ENCODE measurements around the gene ELF3. TPM values are rescaled to one million over a fixed set of nuclear protein-coding genes. Genes with fewer than 3 reads are reported as not detected.

Gene ELF3
- total and polyA plus RNA-seq, 2 of the 8 experiments (the other 6 are each of a cell fraction or from before 2014, with no cell fraction given), result 17.3 to 25.0 TPM

DNA sequence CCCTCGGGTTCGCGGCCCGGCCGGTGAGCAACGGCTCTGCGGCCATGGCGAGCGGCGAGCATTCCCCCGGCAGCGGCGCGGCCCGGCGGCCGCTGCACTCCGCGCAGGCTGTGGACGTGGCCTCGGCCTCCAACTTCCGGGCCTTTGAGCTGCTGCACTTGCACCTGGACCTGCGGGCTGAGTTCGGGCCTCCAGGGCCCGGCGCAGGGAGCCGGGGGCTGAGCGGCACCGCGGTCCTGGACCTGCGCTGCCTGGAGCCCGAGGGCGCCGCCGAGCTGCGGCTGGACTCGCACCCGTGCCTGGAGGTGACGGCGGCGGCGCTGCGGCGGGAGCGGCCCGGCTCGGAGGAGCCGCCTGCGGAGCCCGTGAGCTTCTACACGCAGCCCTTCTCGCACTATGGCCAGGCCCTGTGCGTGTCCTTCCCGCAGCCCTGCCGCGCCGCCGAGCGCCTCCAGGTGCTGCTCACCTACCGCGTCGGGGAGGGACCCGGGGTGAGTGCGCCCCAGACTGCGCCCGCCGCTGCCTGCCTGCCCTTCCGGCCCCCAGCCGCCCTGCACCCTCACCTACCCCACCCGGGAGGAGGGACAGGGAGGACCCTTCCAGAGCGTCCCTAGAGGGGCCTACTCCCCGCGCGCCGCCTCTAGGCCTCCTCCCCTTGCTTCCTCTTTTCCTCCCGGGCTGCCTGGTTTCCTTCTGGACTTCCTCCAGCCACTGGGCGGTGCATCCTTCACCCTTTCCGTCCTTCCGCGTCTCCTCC, 27.6 kb upstream of the ELF3 start, which contains the start of gene RNPEP:
Gene RNPEP, plus strand, starts transcription at position 26 of the 757 bp plus-strand sequence. Its CDS starts 19 bp downstream, at position 45.
- CTCF ChIA-PET (ENCODE audit: partially characterized antibody), result interaction anchor here (0.7 to 7.3 kb wide), 11 partner anchors 10 to 140 kb away, joined by 3 to 44 read pairs (median 5); no protein-coding TSS in a partner anchor
- Histone ChIP-seq H2BK20ac (ENCODE audit: low read length) (no peak within 1 kb of the TSS; the same call in 1 of the 2 replicates), H2AK5ac (ENCODE audit: low read depth, low read length) (no peak within 1 kb of the TSS), H3K79me2 (ENCODE audit: control insufficient read depth in 1 of 2, insufficient read depth in 2 of 2, low read length in 2 of 2) (peaks cover 3 to 38% of the 10 kb centered on the region in 2 experiments; a peak in 3 of 4 replicates), H3K36me3 (ENCODE audit: control insufficient read depth in 2 of 4, insufficient read depth in 4 of 4, low read length in 3 of 4) (no peaks in the 10 kb centered on the region), H4K5ac (ENCODE audit: insufficient read length, low read depth, low read length) (peak within 1 kb of the TSS; percentile 59), H3K56ac (replicated peaks; ENCODE audit: insufficient read length, low read depth, low read length) (peak within 1 kb of the TSS; percentile 95), H3K9ac (replicated peaks in 1 of 4; ENCODE audit: extremely low read depth in 1 of 4, low read depth in 3 of 4, low read length in 3 of 4) (peak within 1 kb of the TSS; percentile 55 to 75 (median 70); a peak in 6 of 7 replicates), H3K4ac (replicated peaks; ENCODE audit: insufficient read length, low read depth, low read length) (peak within 1 kb of the TSS; percentile 83), H3K14ac (ENCODE audit: insufficient read length) (no peak within 1 kb of the TSS), H3K4me1 (replicated peaks in 1 of 4; ENCODE audit: control insufficient read depth in 3 of 4, insufficient read depth in 4 of 4, low read length in 3 of 4) (peaks cover 0 to 4% (median 2%) of the 10 kb centered on the region in 4 experiments; a peak in 5 of 7 replicates), H2AFZ (ENCODE audit: low read length) (peak within 1 kb of the TSS; percentile 95), H3K27ac (ENCODE audit: low read depth, low read length) (peak within 1 kb of the TSS; percentile 13; the same call in 1 of the 2 replicates), H3K18ac (ENCODE audit: extremely low read depth, low read length) (peak within 1 kb of the TSS; percentile 95), H3K23ac (ENCODE audit: insufficient read length) (no peak within 1 kb of the TSS), H3K23me2 (ENCODE audit: low read depth, low read length) (peaks cover 6% of the 10 kb centered on the region), H3K27me3 (replicated peaks in 1 of 4; ENCODE audit: control insufficient read depth in 3 of 4, extremely low read depth in 1 of 4, insufficient read depth in 3 of 4, low read length in 3 of 4) (peaks cover 0 to 3% (median 0%) of the 10 kb centered on the region in 4 experiments; a peak in 1 of 7 replicates), H4K91ac (replicated peaks; ENCODE audit: insufficient read length, low read length) (peak within 1 kb of the TSS; percentile 73), H2BK5ac (ENCODE audit: low read depth, low read length) (no peak within 1 kb of the TSS; the same call in 1 of the 2 replicates), H2BK12ac (ENCODE audit: low read depth, low read length) (peak within 1 kb of the TSS; percentile 27; the same call in 1 of the 2 replicates), H4K20me1 (replicated peaks in 1 of 2; ENCODE audit: control insufficient read depth in 1 of 2, insufficient read depth in 2 of 2, low read length in 2 of 2) (peaks cover 0 to 2% of the 10 kb centered on the region in 2 experiments), H3K79me1 (ENCODE audit: low read depth, low read length) (peaks cover 2% of the 10 kb centered on the region; the same call in 1 of the 2 replicates), H2BK120ac (replicated peaks; ENCODE audit: low read depth, low read length) (no peak within 1 kb of the TSS), H3K4me3 (ENCODE audit: extremely low read depth in 1 of 4, insufficient read depth in 2 of 4, low read depth in 3 of 4, low read length in 4 of 4) (peak within 1 kb of the TSS; percentile 78 to 87 (median 82)), H3K4me2 (ENCODE audit: insufficient read depth in 1 of 2, low read depth in 2 of 2, low read length in 2 of 2) (peak within 1 kb of the TSS; percentile 86), H4K8ac (ENCODE audit: extremely low read depth, insufficient read depth, low read length) (peak within 1 kb of the TSS; percentile 76), H2BK15ac (ENCODE audit: low read length) (peak within 1 kb of the TSS; percentile 98), H3K9me3 (ENCODE audit: insufficient read depth in 2 of 2, low read depth in 1 of 2, low read length in 1 of 2) (no peaks in the 10 kb centered on the region)
- WGBS, 2 experiments (ENCODE audit: extremely low coverage in 1 of 2, insufficient coverage in 1 of 2, insufficient read length in 1 of 2, insufficient replicate concordance in 2 of 2, low coverage in 1 of 2, low lambda C conversion rate in 2 of 2, missing lambda C conversion rate in 1 of 2), result 2% methylated on average over 65 of the region's 80 CpGs; no CpG with 5 or more reads in 1 of the 2 experiments
- DNase-seq (ENCODE audit: low read depth in 1 of 2, low spot score in 2 of 2), result peak in 1 of 2 experiments; percentile 85
- POLR2A ChIA-PET (ENCODE audit: partially characterized antibody), result interaction anchor here (0.6 to 2.6 kb wide), 12 partner anchors 9 to 104 kb away, joined by 3 to 11 read pairs (median 5); partner anchors contain the start of genes ELF3 and TIMM17A
- no peak for FAIRE-seq
- TF ChIP-seq EZH2 (IDR thresholded peaks at IDR 0.05; ENCODE audit: low read depth, low read length, severe bottlenecking) (no peak), TBP (IDR thresholded peaks at IDR 0.05; ENCODE audit: low read depth, low read length) (peak; percentile 19; the same call in 1 of the 2 replicates), SIX5 (IDR thresholded peaks at IDR 0.05; ENCODE audit: low read depth, low read length) (no peak), RFX5 (IDR thresholded peaks at IDR 0.05; ENCODE audit: borderline replicate concordance, low read depth, low read length) (no peak), POLR2AphosphoS5 (IDR thresholded peaks at IDR 0.05; ENCODE audit: low read depth, low read length) (no peak; the same call in 1 of the 2 replicates), RBBP5 (IDR thresholded peaks at IDR 0.05; ENCODE audit: borderline replicate concordance, low read depth, low read length) (peak; percentile 78; the same call in 1 of the 2 replicates), FOSL1 (IDR thresholded peaks at IDR 0.05; ENCODE audit: insufficient read depth, low read depth, low read length) (no peak), RNF2 (IDR thresholded peaks at IDR 0.05; ENCODE audit: borderline replicate concordance, low read depth, low read length, missing control alignments, poor library complexity, severe bottlenecking) (no peak), TAF1 (IDR thresholded peaks at IDR 0.05; ENCODE audit: low read depth, low read length) (peak; percentile 75; the same call in 1 of the 2 replicates), SIN3A (conservative IDR thresholded peaks at IDR 0.05 in 1 of 2, IDR thresholded peaks at IDR 0.05 in 1 of 2; ENCODE audit: low read depth in 1 of 2, low read length in 2 of 2) (0 out of 4 replicates have a peak, but pooled peaks have one; percentile 39 to 55)
